ENCODE data around the gene C20orf202.

Gene C20orf202

DNA sequence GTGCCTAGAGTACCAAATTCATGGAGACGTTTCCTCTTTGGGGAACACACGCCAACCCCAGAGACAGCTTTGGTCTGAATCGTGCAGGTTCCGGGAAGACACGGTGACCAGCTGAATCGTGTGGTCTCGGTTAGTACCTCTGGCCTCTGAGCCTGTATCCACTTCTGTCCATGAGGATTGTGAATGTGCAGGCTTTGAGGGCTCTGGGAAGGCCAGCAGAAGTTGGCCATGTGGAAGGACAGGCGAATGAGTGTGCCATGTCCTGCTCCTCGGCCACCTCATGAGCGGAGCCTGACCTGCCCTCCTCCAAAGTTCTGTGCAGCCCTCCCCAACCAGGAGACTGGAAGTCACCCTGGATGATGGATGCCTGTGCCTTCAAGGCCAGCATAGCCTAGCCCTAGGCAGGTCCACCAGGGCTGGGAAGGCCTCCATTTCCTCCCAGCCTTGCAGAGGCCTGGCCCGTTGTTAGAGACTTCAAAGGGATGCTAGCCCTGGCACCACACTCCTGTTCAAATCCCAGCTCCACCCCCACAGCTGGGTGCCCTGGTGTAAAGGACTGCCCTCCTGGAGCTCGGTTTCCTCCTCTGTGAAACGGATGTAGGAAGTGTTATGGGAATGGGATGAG lies 16.8 kb upstream of the C20orf202 start:
- Histone ChIP-seq H3K36me3 (ENCODE audit: insufficient read depth, low read length) (no peaks in the 10 kb centered on the region), H3K9ac (ENCODE audit: low read depth, low read length) (no peak overlapping the region), H3K9me3 (ENCODE audit: insufficient read depth, low read length, severe bottlenecking) (no peaks in the 10 kb centered on the region), H3K27me3 (ENCODE audit: insufficient read depth, low read length, poor library complexity) (no peaks in the 10 kb centered on the region), H3K4me2 (ENCODE audit: insufficient read depth, low read length) (no peak overlapping the region), H4K20me1 (ENCODE audit: insufficient read depth, low read length) (no peaks in the 10 kb centered on the region; the same call in 1 of the 2 replicates), H3K4me1 (ENCODE audit: insufficient read depth, low read length) (no peaks in the 10 kb centered on the region), H3K4me3 (ENCODE audit: low read depth in 1 of 2, low read length in 2 of 2) (no peak overlapping the region), H3K27ac (ENCODE audit: low read length) (no peak overlapping the region), H3K79me2 (ENCODE audit: insufficient read depth, low read length) (no peaks in the 10 kb centered on the region), H2AFZ (ENCODE audit: low read depth, low read length) (no peak overlapping the region)
- ATAC-seq (ENCODE audit: insufficient read depth, low read depth) (no peak), DNase-seq (no peak)
- TF ChIP-seq, protein P1, sequence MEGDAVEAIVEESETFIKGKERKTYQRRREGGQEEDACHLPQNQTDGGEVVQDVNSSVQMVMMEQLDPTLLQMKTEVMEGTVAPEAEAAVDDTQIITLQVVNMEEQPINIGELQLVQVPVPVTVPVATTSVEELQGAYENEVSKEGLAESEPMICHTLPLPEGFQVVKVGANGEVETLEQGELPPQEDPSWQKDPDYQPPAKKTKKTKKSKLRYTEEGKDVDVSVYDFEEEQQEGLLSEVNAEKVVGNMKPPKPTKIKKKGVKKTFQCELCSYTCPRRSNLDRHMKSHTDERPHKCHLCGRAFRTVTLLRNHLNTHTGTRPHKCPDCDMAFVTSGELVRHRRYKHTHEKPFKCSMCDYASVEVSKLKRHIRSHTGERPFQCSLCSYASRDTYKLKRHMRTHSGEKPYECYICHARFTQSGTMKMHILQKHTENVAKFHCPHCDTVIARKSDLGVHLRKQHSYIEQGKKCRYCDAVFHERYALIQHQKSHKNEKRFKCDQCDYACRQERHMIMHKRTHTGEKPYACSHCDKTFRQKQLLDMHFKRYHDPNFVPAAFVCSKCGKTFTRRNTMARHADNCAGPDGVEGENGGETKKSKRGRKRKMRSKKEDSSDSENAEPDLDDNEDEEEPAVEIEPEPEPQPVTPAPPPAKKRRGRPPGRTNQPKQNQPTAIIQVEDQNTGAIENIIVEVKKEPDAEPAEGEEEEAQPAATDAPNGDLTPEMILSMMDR (IDR thresholded peaks at IDR 0.05; ENCODE audit: borderline replicate concordance, extremely low read depth, low read length, poor library complexity, severe bottlenecking) = no peak
- TF ChIP-seq EZH2 (IDR thresholded peaks at IDR 0.05; ENCODE audit: borderline replicate concordance, low read depth, low read length, severe bottlenecking) = no peak

DNA sequence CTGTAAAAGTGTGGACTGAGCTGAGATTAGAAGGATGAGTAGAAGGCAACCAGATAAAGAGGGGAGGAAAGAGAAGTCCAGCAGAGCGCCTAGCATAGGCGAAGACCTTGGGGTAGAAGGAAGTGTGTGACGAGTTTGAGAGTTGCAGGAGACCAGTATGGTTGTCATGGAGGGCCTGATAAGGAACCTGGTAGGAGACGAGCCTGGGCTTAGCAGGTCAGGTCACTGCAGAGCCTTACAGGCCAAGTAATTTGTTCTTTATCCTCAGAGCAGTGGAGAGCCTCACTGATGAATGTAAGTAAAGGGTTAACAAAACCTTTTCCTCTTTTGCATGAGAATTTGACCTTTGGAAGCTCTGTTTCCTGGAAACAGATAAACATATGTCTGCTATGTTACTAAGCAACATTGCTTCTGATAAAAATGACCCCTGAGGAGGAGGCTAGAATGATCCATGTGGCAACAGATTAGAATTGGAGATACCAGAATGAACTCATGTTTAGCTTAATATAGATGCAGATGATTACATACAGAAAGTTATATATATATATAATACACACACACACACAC lies 15.6 kb upstream of the C20orf202 start:
- ATAC-seq (ENCODE audit: insufficient read depth, low read depth) (no peak), DNase-seq (no peak)
- H3K4me1 ChIP-seq (ENCODE audit: insufficient read depth, low read length) = no peaks in the 10 kb centered on the region
- no peak overlapping the region for H3K9ac ChIP-seq (ENCODE audit: low read depth, low read length)
- H3K36me3 ChIP-seq (ENCODE audit: insufficient read depth, low read length) = no peaks in the 10 kb centered on the region
- H3K9me3 ChIP-seq (ENCODE audit: insufficient read depth, low read length, severe bottlenecking) = no peaks in the 10 kb centered on the region
- H3K27ac ChIP-seq (ENCODE audit: low read length) = no peak overlapping the region
- H3K4me3 ChIP-seq (ENCODE audit: low read depth in 1 of 2, low read length in 2 of 2) = no peak overlapping the region
- TF ChIP-seq, protein P1 (IDR thresholded peaks at IDR 0.05; ENCODE audit: borderline replicate concordance, extremely low read depth, low read length, poor library complexity, severe bottlenecking) = no peak
- no peak for TF ChIP-seq EZH2 (IDR thresholded peaks at IDR 0.05; ENCODE audit: borderline replicate concordance, low read depth, low read length, severe bottlenecking)
- no peak overlapping the region for H3K4me2 ChIP-seq (ENCODE audit: insufficient read depth, low read length)
- no peak overlapping the region for H2AFZ ChIP-seq (ENCODE audit: low read depth, low read length)
- no peaks in the 10 kb centered on the region; the same call in 1 of the 2 replicates for H4K20me1 ChIP-seq (ENCODE audit: insufficient read depth, low read length)
- no peaks in the 10 kb centered on the region for H3K27me3 ChIP-seq (ENCODE audit: insufficient read depth, low read length, poor library complexity)
- H3K79me2 ChIP-seq (ENCODE audit: insufficient read depth, low read length) = no peaks in the 10 kb centered on the region

DNA sequence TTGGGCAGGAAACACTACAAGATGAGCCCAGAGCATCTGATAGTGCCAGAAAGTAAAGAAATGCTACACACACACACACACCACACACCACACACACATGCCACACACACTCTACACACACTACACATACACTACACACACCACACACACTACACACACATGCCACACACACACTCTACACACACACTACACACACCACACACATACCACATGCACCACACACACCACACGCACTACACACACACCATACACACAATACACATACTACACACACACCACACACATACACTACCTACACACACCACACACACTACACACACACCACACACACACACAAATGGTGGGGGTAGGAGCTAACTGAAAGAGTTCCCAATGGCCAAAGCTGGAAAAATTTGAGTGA lies 14.9 kb upstream of the C20orf202 start:
- no peak overlapping the region for H3K9ac ChIP-seq (ENCODE audit: low read depth, low read length)

More for the DNA sequence above, 14.9 kb upstream of the C20orf202 start:
- Histone ChIP-seq H3K9me3 (ENCODE audit: insufficient read depth, low read length, severe bottlenecking) (no peaks in the 10 kb centered on the region), H3K27me3 (ENCODE audit: insufficient read depth, low read length, poor library complexity) (no peaks in the 10 kb centered on the region), H2AFZ (ENCODE audit: low read depth, low read length) (no peak overlapping the region), H3K4me2 (ENCODE audit: insufficient read depth, low read length) (no peak overlapping the region), H3K27ac (ENCODE audit: low read length) (no peak overlapping the region), H3K36me3 (ENCODE audit: insufficient read depth, low read length) (no peaks in the 10 kb centered on the region), H4K20me1 (ENCODE audit: insufficient read depth, low read length) (no peaks in the 10 kb centered on the region; the same call in 1 of the 2 replicates), H3K4me1 (ENCODE audit: insufficient read depth, low read length) (no peaks in the 10 kb centered on the region), H3K4me3 (ENCODE audit: low read depth in 1 of 2, low read length in 2 of 2) (no peak overlapping the region), H3K79me2 (ENCODE audit: insufficient read depth, low read length) (no peaks in the 10 kb centered on the region)
- ATAC-seq (ENCODE audit: insufficient read depth, low read depth) (no peak), DNase-seq (no peak)
- TF ChIP-seq, protein P1 (IDR thresholded peaks at IDR 0.05; ENCODE audit: borderline replicate concordance, extremely low read depth, low read length, poor library complexity, severe bottlenecking) = no peak
- no peak for TF ChIP-seq EZH2 (IDR thresholded peaks at IDR 0.05; ENCODE audit: borderline replicate concordance, low read depth, low read length, severe bottlenecking)

Measured in DND-41 (cell line).